ENCODE data around the gene TEX30.

Gene TEX30

GRCh38 chr13:102779436-102780159 is 6.0 kb upstream of the TEX30 start:
- no peak overlapping the region for H3K4me2 ChIP-seq (ENCODE audit: low read depth, low read length, poor library complexity, severe bottlenecking)
- no peaks in the 10 kb centered on the region for H3K79me2 ChIP-seq (ENCODE audit: insufficient read depth, low read length)
- no peaks in the 10 kb centered on the region for H3K36me3 ChIP-seq (ENCODE audit: low read length)
- no peak overlapping the region for H3K9ac ChIP-seq (ENCODE audit: low read length)
- peaks cover 5% of the 10 kb centered on the region for H3F3A ChIP-seq (ENCODE audit: insufficient read depth)
- H3K9me2 ChIP-seq (replicated peaks; ENCODE audit: insufficient read depth, low read length), result no peaks in the 10 kb centered on the region
- no peak overlapping the region for H2AFZ ChIP-seq (ENCODE audit: low read depth, low read length, severe bottlenecking)
- H3K4me3 ChIP-seq (ENCODE audit: insufficient read depth, low read length, poor library complexity, severe bottlenecking), result no peak overlapping the region
- H3K27me3 ChIP-seq (ENCODE audit: low read length), result no peaks in the 10 kb centered on the region
- H3K9me3 ChIP-seq (ENCODE audit: insufficient read depth, low read length), result no peaks in the 10 kb centered on the region; the same call in 1 of the 2 replicates
- TF ChIP-seq EZH2phosphoT487 (conservative IDR thresholded peaks at IDR 0.05; ENCODE audit: low read length), result no peak
- no peaks in the 10 kb centered on the region for H4K20me1 ChIP-seq (ENCODE audit: low read depth, low read length)
- no peak overlapping the region for H3K27ac ChIP-seq (ENCODE audit: low read depth, low read length)

DNA sequence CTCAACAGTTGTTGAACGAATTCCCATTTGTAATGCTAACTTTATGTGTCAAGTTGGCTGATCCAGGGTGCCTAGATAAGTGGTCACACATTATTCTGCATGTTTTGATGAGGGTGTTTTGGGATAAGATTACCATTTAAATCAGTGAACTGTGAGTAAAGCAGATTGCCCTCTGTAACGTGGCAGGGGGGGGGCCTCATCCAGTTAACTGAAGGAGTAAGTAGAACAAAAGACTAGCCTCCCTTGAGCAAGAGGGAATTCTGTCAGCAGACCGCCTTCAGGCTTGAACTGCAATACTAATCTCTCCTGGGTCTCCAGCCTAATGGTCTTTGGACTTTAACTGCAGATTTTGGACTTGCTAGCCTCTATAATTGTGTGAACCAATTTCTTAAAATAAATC is 4.2 kb upstream of the TEX30 start:
- no peaks in the 10 kb centered on the region for H3K27me3 ChIP-seq (ENCODE audit: low read length)
- H4K20me1 ChIP-seq (ENCODE audit: low read depth, low read length), result no peaks in the 10 kb centered on the region
- peaks cover 7% of the 10 kb centered on the region for H3K79me2 ChIP-seq (ENCODE audit: insufficient read depth, low read length)
- peaks cover 6% of the 10 kb centered on the region for H3F3A ChIP-seq (ENCODE audit: insufficient read depth)
- no peak overlapping the region for H3K4me3 ChIP-seq (ENCODE audit: insufficient read depth, low read length, poor library complexity, severe bottlenecking)
- no peak overlapping the region for H3K4me2 ChIP-seq (ENCODE audit: low read depth, low read length, poor library complexity, severe bottlenecking)
- H3K9me3 ChIP-seq (ENCODE audit: insufficient read depth, low read length), result no peaks in the 10 kb centered on the region; the same call in 1 of the 2 replicates
- H2AFZ ChIP-seq (ENCODE audit: low read depth, low read length, severe bottlenecking), result no peak overlapping the region
- H3K36me3 ChIP-seq (ENCODE audit: low read length), result no peaks in the 10 kb centered on the region
- no peaks in the 10 kb centered on the region for H3K9me2 ChIP-seq (replicated peaks; ENCODE audit: insufficient read depth, low read length)
- no peak overlapping the region for H3K9ac ChIP-seq (ENCODE audit: low read length)
- TF ChIP-seq, protein P1, sequence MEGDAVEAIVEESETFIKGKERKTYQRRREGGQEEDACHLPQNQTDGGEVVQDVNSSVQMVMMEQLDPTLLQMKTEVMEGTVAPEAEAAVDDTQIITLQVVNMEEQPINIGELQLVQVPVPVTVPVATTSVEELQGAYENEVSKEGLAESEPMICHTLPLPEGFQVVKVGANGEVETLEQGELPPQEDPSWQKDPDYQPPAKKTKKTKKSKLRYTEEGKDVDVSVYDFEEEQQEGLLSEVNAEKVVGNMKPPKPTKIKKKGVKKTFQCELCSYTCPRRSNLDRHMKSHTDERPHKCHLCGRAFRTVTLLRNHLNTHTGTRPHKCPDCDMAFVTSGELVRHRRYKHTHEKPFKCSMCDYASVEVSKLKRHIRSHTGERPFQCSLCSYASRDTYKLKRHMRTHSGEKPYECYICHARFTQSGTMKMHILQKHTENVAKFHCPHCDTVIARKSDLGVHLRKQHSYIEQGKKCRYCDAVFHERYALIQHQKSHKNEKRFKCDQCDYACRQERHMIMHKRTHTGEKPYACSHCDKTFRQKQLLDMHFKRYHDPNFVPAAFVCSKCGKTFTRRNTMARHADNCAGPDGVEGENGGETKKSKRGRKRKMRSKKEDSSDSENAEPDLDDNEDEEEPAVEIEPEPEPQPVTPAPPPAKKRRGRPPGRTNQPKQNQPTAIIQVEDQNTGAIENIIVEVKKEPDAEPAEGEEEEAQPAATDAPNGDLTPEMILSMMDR (IDR thresholded peaks at IDR 0.05; ENCODE audit: insufficient read depth, low read length, poor library complexity, severe bottlenecking), result no peak
- TF ChIP-seq EZH2phosphoT487 (conservative IDR thresholded peaks at IDR 0.05; ENCODE audit: low read length), result no peak
- no peak overlapping the region for H3K27ac ChIP-seq (ENCODE audit: low read depth, low read length)

DNA sequence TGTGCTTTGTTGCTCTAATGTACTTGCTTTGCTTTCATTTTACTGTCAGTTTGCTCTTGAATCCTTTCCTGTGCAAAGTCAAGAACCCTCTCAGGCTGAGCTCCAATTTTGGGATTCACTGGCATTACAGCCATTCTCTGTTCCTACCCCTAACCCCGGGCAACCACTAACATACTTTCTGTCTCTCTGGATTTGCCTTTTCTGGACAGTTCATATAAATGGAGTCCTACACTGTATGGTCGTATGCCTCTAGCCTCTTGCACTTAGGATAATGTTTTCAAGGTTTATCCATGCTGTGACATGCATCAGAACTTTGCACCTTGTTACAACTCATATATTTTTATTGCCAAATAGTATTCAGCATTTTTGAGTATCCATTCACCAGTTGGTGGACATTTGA is 2.7 kb upstream of the TEX30 start:
- Histone ChIP-seq H3K27me3 (ENCODE audit: low read length) (no peaks in the 10 kb centered on the region), H3K9ac (ENCODE audit: low read length) (no peak overlapping the region), H3F3A (ENCODE audit: insufficient read depth) (peaks cover 6% of the 10 kb centered on the region), H3K4me3 (ENCODE audit: insufficient read depth, low read length, poor library complexity, severe bottlenecking) (no peak overlapping the region), H2AFZ (ENCODE audit: low read depth, low read length, severe bottlenecking) (no peak overlapping the region), H4K20me1 (ENCODE audit: low read depth, low read length) (no peaks in the 10 kb centered on the region), H3K27ac (ENCODE audit: low read depth, low read length) (no peak overlapping the region), H3K36me3 (ENCODE audit: low read length) (no peaks in the 10 kb centered on the region), H3K9me2 (replicated peaks; ENCODE audit: insufficient read depth, low read length) (no peaks in the 10 kb centered on the region), H3K9me3 (ENCODE audit: insufficient read depth, low read length) (no peaks in the 10 kb centered on the region; the same call in 1 of the 2 replicates), H3K79me2 (ENCODE audit: insufficient read depth, low read length) (peaks cover 21% of the 10 kb centered on the region), H3K4me2 (ENCODE audit: low read depth, low read length, poor library complexity, severe bottlenecking) (no peak overlapping the region)
- TF ChIP-seq EZH2phosphoT487 (conservative IDR thresholded peaks at IDR 0.05; ENCODE audit: low read length), result no peak
- TF ChIP-seq, protein P1 (IDR thresholded peaks at IDR 0.05; ENCODE audit: insufficient read depth, low read length, poor library complexity, severe bottlenecking), result no peak

All from SU-DHL-6 (cell line).